CD4-positive, alpha-beta T cell (primary cell): Measurements from ENCODE around the gene L3MBTL1. TPM values are rescaled to one million over a fixed set of nuclear protein-coding genes. Genes with fewer than 3 reads are reported as not detected.

ENCODE experiments used
- ATAC-seq: fragments of 200-7000 bp; cut with Tn5 transposase; one replicate; pipeline ENCODE4 v1.10.0; 2022; ENCODE audit warnings: mild to moderate bottlenecking; ENCODE audit not compliant: poor library complexity
- CTCF ChIA-PET: fragments of 350-600 bp; sonication (Branson Sonifier 250); formaldehyde crosslinking; loops from one replicate; lab custom pipeline; 2021; ENCODE audit warnings: antibody characterized with exemption, inconsistent platforms; lab: Charles Lee
- POLR2A ChIA-PET: fragments of 350-600 bp; sonication (Branson Sonifier 250); formaldehyde crosslinking; loops from one replicate; lab custom pipeline; 2021; ENCODE audit warnings: antibody characterized with exemption, inconsistent platforms; lab: Charles Lee
- DNase-seq, 14 experiments: peaks; one replicate each; pipeline ENCODE4 v3.0.0-alpha.2; 2013 to 2020; ENCODE audit warnings: mixed read lengths in 2 of 14
- H3K27ac ChIP-seq, 2 donors: one replicate each; pipeline versions ENCODE4 v1.5.1 to v1.7.0; 2013; ENCODE audit warnings: low read length in 2 of 2, low read depth in 1 of 2, mild to moderate bottlenecking in 1 of 2
- H3K27me3 ChIP-seq, 2 experiments: 1 replicate in 1 of 2; 2 replicates in 1 of 2; pipeline versions ENCODE4 v1.6.1 to v1.7.0; 2013; ENCODE audit warnings: low read length in 2 of 2, control low read depth in 1 of 2, mild to moderate bottlenecking in 1 of 2, moderate library complexity in 1 of 2; ENCODE audit not compliant: insufficient read depth in 2 of 2, control insufficient read depth in 1 of 2
- H3K36me3 ChIP-seq: one replicate; pipeline ENCODE4 v1.6.1; 2013; ENCODE audit warnings: low read length, control low read depth; ENCODE audit not compliant: insufficient read depth
- H3K4me1 ChIP-seq: one replicate; pipeline ENCODE4 v1.6.1; 2013; ENCODE audit warnings: low read length, control low read depth; ENCODE audit not compliant: insufficient read depth
- H3K4me3 ChIP-seq: one replicate; pipeline ENCODE4 v1.5.1; 2013; ENCODE audit warnings: mild to moderate bottlenecking, low read length, moderate library complexity
- H3K9me3 ChIP-seq, 2 experiments: 1 replicate in 1 of 2; 2 replicates in 1 of 2; pipeline versions ENCODE4 v1.6.1 to v1.7.0; 2013; ENCODE audit warnings: low read length in 2 of 2, mild to moderate bottlenecking in 2 of 2, control low read depth in 1 of 2, moderate library complexity in 1 of 2; ENCODE audit not compliant: control insufficient read depth in 1 of 2, insufficient read depth in 1 of 2
- H3K27ac Mint-ChIP-seq: one replicate; pipeline ENCODE4 v1.8.0; 2020; ENCODE audit warnings: mixed read lengths
- H3K27me3 Mint-ChIP-seq: one replicate; pipeline ENCODE4 v1.8.0; 2021; ENCODE audit warnings: mixed read lengths
- H3K36me3 Mint-ChIP-seq: one replicate; pipeline ENCODE4 v1.8.0; 2021; ENCODE audit warnings: low read depth, mixed read lengths
- H3K4me1 Mint-ChIP-seq: one replicate; pipeline ENCODE4 v1.8.0; 2021; ENCODE audit warnings: low read depth, mixed read lengths
- H3K4me3 Mint-ChIP-seq: one replicate; pipeline ENCODE4 v1.8.0; 2020; ENCODE audit warnings: mild to moderate bottlenecking, mixed read lengths
- H3K9me3 Mint-ChIP-seq: one replicate; pipeline ENCODE4 v1.8.0; 2020; ENCODE audit warnings: mixed read lengths
- intact Hi-C, 2 experiments: fragments of 100-400 bp; cut with DNase I in 1 of 2; cut with micrococcal nuclease in 1 of 2; formaldehyde crosslinking; loops; one replicate each; pipeline versions ENCODE4 v1.15.1 to v1.9.0; 2023 to 2025; cut with DNase I, micrococcal nuclease
- total RNA-seq, 174 experiments: library from RNA in 2 of 174; stranded (reverse) in 2 of 174; gene quantifications; one replicate each; pipeline ENCODE4 v1.2.3 and lab custom pipeline; 2021 to 2026
- TF ChIP-seq, protein P1 (sequence below): fragments of 200-600 bp; IDR thresholded peaks from one replicate; pipeline ENCODE4 v1.8.0; 2022; ENCODE audit warnings: antibody characterized with exemption, mild to moderate bottlenecking

L3MBTL1 gene
- total RNA-seq, 2 experiments from 2014 or later: 10.2 to 10.5 TPM

GRCh38 chr20:43565758-43566104 is 58.2 kb downstream of the L3MBTL1 start:
- no peak overlapping the region for H3K27ac ChIP-seq
- no peak overlapping the region for H3K27ac Mint-ChIP-seq
- H3K4me3 Mint-ChIP-seq: no peak overlapping the region
- no peaks in the 10 kb centered on the region for H3K27me3 Mint-ChIP-seq
- no peak for ATAC-seq
- ChIA-PET CTCF (no interaction called here), POLR2A (no interaction called here)
- no peaks in the 10 kb centered on the region for H3K36me3 Mint-ChIP-seq
- H3K27me3 ChIP-seq: no peaks in the 10 kb centered on the region
- no peak for DNase-seq
- no peaks in the 10 kb centered on the region for H3K9me3 Mint-ChIP-seq
- TF ChIP-seq, protein P1, sequence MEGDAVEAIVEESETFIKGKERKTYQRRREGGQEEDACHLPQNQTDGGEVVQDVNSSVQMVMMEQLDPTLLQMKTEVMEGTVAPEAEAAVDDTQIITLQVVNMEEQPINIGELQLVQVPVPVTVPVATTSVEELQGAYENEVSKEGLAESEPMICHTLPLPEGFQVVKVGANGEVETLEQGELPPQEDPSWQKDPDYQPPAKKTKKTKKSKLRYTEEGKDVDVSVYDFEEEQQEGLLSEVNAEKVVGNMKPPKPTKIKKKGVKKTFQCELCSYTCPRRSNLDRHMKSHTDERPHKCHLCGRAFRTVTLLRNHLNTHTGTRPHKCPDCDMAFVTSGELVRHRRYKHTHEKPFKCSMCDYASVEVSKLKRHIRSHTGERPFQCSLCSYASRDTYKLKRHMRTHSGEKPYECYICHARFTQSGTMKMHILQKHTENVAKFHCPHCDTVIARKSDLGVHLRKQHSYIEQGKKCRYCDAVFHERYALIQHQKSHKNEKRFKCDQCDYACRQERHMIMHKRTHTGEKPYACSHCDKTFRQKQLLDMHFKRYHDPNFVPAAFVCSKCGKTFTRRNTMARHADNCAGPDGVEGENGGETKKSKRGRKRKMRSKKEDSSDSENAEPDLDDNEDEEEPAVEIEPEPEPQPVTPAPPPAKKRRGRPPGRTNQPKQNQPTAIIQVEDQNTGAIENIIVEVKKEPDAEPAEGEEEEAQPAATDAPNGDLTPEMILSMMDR: no peak
- no peaks in the 10 kb centered on the region for H3K4me1 ChIP-seq
- H3K9me3 ChIP-seq: no peaks in the 10 kb centered on the region
- intact Hi-C loops: no loop called here
- no peaks in the 10 kb centered on the region for H3K36me3 ChIP-seq
- no peak overlapping the region for H3K4me3 ChIP-seq
- H3K4me1 Mint-ChIP-seq: no peaks in the 10 kb centered on the region

GRCh38 chr20:43567477-43567876 is 60.0 kb downstream of the L3MBTL1 start:
- Histone ChIP-seq H3K27me3 (no peaks in the 10 kb centered on the region), H3K36me3 (no peaks in the 10 kb centered on the region), H3K27ac (no peak overlapping the region), H3K4me3 (no peak overlapping the region), H3K9me3 (no peaks in the 10 kb centered on the region), H3K4me1 (no peaks in the 10 kb centered on the region)
- CTCF ChIA-PET: no interaction called here
- Mint-ChIP-seq H3K36me3 (no peaks in the 10 kb centered on the region), H3K27ac (no peak overlapping the region), H3K9me3 (no peaks in the 10 kb centered on the region), H3K27me3 (no peaks in the 10 kb centered on the region), H3K4me3 (no peak overlapping the region), H3K4me1 (no peaks in the 10 kb centered on the region)
- intact Hi-C loops: no loop called here
- TF ChIP-seq, protein P1: no peak
- POLR2A ChIA-PET: no interaction called here
- DNase-seq (no peak), ATAC-seq (no peak)

DNA sequence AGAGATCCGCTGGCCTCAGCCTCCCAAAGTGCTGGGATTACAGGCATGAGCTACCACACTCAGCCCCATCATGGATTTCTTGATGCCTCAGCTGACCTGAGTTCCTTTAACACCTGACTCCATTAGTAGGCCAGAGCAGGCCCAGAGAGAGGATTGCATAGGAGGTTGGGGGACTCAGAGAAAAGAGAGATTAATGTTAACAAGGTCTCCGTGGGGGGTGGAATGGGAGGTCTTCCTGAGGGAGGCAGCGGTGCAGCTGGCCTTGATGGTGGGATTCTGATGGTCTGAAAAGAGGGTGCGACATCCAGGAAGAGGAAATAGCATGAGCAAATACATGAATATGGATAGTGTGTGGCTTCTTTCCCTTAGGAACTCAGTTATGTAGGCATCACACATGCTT is 61.2 kb downstream of the L3MBTL1 start:
- no peak overlapping the region for H3K27ac ChIP-seq
- DNase-seq: no peak
- H3K27me3 ChIP-seq: no peaks in the 10 kb centered on the region
- no peaks in the 10 kb centered on the region for H3K9me3 ChIP-seq
- ChIA-PET CTCF (interaction anchor here (0.6 kb wide), 1 partner anchor 15 kb away, joined by 3 read pairs; no protein-coding TSS in a partner anchor), POLR2A (no interaction called here)
- H3K4me1 Mint-ChIP-seq: no peaks in the 10 kb centered on the region
- no peak overlapping the region for H3K27ac Mint-ChIP-seq
- H3K36me3 Mint-ChIP-seq: no peaks in the 10 kb centered on the region
- intact Hi-C loops: no loop called here
- no peaks in the 10 kb centered on the region for H3K36me3 ChIP-seq
- H3K4me1 ChIP-seq: no peaks in the 10 kb centered on the region
- no peaks in the 10 kb centered on the region for H3K9me3 Mint-ChIP-seq
- ATAC-seq: no peak
- no peaks in the 10 kb centered on the region for H3K27me3 Mint-ChIP-seq
- H3K4me3 ChIP-seq: no peak overlapping the region
- H3K4me3 Mint-ChIP-seq: no peak overlapping the region
- TF ChIP-seq, protein P1: no peak
